ENCODE measurements around the gene HENMT1.

The HENMT1 gene

DNA sequence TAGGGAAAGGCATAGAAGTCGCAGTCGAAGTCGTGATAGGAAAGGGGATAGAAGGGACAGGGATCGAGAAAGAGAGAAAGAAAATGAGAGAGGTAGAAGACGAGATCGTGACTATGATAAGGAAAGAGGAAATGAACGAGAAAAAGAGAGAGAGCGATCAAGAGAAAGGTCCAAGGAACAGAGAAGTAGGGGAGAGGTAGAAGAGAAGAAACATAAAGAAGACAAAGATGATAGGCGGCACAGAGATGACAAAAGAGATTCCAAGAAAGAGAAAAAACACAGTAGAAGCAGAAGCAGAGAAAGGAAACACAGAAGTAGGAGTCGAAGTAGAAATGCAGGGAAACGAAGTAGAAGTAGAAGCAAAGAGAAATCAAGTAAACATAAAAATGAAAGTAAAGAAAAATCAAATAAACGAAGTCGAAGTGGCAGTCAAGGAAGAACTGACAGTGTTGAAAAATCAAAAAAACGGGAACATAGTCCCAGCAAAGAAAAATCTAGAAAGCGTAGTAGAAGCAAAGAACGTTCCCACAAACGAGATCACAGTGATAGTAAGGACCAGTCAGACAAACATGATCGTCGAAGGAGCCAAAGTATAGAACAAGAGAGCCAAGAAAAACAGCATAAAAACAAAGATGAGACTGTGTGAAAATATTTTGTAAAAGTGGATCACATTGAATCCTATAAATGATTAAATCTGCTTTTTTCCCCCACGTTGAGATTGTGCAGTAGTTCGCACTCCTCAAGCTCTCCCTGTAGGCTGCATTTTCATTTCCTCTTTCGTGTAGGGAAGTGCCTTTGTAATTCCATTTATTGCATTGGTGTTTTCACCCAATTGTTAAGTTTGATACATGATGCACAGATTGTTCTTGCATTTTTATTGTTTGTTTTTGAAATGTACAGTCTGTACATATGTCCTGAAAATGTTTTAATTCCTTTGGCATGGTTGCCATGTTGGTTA is 38.8 kb upstream of the HENMT1 start:
- no peak for DNase-seq (ENCODE audit: low read depth)
- TF ChIP-seq CTCF (conservative IDR thresholded peaks at IDR 0.05; ENCODE audit: low read depth, low read length) = no peak
- H3K4me3 ChIP-seq (ENCODE audit: low read length) = no peak overlapping the region

DNA sequence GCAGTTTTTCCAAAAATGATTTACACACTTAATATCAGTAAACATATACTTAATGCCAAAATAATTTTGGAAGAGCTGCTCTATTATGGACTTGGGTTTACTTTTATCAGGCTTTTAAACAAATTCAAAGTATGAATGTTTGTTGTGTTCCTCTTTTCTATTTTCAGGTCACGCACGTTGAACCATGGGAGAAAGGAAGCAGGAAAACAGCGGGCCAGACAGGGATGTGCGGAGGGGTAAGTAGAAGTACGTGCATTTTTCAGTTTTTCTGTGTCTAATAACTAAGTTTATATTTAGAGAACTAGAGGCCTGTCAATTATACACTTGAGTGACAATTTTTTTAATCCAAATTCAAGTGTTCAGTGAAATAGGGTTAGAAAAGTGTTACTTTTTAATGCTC is 34.6 kb upstream of the HENMT1 start:
- TF ChIP-seq CTCF (conservative IDR thresholded peaks at IDR 0.05; ENCODE audit: low read depth, low read length) = no peak
- H3K4me3 ChIP-seq (ENCODE audit: low read length) = no peak overlapping the region
- DNase-seq (ENCODE audit: low read depth) = no peak

GRCh38 chr1:108692724-108693655 is 32.1 kb upstream of the HENMT1 start:
- TF ChIP-seq CTCF (conservative IDR thresholded peaks at IDR 0.05; ENCODE audit: low read depth, low read length) = peak; percentile 32
- peak; percentile 46 for DNase-seq (ENCODE audit: low read depth)
- peak overlapping the region; percentile 96 for H3K4me3 ChIP-seq (ENCODE audit: low read length)

DNA sequence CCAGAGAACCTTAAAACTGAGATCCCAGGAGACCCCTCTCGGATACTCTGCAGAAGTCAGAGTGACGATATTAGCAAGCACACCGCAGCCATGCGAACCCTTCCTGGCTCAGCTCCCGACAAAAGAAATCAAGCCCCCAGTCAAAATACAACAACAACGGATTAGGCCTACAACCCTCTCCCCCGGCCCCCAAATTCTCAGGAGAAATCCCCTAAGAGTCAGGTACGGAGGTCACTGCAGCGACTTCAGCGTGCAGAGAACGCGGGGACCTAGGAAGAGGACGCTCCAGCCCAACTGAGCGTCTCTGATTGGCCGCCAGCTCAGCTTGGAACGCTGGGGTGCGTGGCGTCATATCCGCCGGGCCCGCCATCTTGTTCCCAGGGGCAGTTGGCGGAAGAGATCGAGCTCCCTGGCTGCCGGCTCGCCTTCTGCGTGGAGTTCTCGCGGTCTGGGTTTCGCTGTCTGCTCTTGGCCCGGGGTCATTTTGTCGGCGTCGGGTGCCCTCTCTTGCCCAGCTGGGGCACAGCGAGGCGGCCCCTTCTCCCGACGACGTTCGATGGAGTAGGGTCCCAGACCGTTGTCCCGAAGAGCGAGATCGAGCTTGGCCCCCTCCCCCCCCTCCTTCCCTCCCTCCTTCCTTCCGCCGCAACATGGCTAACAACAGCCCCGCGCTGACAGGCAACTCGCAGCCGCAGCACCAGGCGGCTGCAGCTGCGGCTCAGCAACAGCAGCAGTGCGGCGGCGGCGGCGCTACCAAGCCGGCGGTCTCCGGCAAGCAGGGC is 31.2 kb upstream of the HENMT1 start, which contains the start of gene PRPF38B:
Gene PRPF38B (plus strand): TSS at position 369 of the 782 bp plus-strand sequence. CDS start 282 bp downstream, at position 651.
- DNase-seq (ENCODE audit: low read depth) = peak; percentile 70
- TF ChIP-seq CTCF (conservative IDR thresholded peaks at IDR 0.05; ENCODE audit: low read depth, low read length) = no peak

GRCh38 chr1:108691128-108691941 is 30.4 kb upstream of the HENMT1 start:
- DNase-seq (ENCODE audit: low read depth) = no peak
- no peak for TF ChIP-seq CTCF (conservative IDR thresholded peaks at IDR 0.05; ENCODE audit: low read depth, low read length)
- peak overlapping the region; percentile 96 for H3K4me3 ChIP-seq (ENCODE audit: low read length)

More for the DNA sequence above, 31.2 kb upstream of the HENMT1 start, which contains the start of gene PRPF38B:
- H3K4me3 ChIP-seq (ENCODE audit: low read length) = peak within 1 kb of the TSS; percentile 96
